Stimulated activated naive CD8-positive, alpha-beta T cell treated with anti-CD3 and anti-CD28 coated beads, Interleukin-15, amount 100 ng/mL, for 72 hours (primary cell): ENCODE data around the gene EGFR.

Source experiments
- ATAC-seq: fragments of 150-1000 bp; cut with Tn5 transposase; 2 replicates; pipeline ENCODE4 v1.10.0; 2021; ENCODE audit warnings: mild to moderate bottlenecking, moderate library complexity
- DNase-seq, 2 donors: peaks; one replicate each; pipeline ENCODE4 v3.0.0; 2021 to 2022
- H3K27ac Mint-ChIP-seq, 2 donors: one replicate each; pipeline ENCODE4 v1.8.0; 2022; ENCODE audit warnings: mild to moderate bottlenecking in 2 of 2, mixed read lengths in 2 of 2, moderate library complexity in 2 of 2
- H3K27me3 Mint-ChIP-seq: one replicate; pipeline ENCODE4 v1.8.0; 2022; ENCODE audit warnings: mixed read lengths
- H3K4me1 Mint-ChIP-seq: one replicate; pipeline ENCODE4 v1.8.0; 2022; ENCODE audit warnings: mild to moderate bottlenecking, mixed read lengths
- H3K4me3 Mint-ChIP-seq, 2 donors: one replicate each; pipeline ENCODE4 v1.8.0; 2022; ENCODE audit warnings: mild to moderate bottlenecking in 2 of 2, mixed read lengths in 2 of 2, moderate library complexity in 1 of 2
- H3K9me3 Mint-ChIP-seq, 2 donors: one replicate each; pipeline ENCODE4 v1.8.0; 2022; ENCODE audit warnings: mixed read lengths in 2 of 2

The EGFR gene

DNA sequence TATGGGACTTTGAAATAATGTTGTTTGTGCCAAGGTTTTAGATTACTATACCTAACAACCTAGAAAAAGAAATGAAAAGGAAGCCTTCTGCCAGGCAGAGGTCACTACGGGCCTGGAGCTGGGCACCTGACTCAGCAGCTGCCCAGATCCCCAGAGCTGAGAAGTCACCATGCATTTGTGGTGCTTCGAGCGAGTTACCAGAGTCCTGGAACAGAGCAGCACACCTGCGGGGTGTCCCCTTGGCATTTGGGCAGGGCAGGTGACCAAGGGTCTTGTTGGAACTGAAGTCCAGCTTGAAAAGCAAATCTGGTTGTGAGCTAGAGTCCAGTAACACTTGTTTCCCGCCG, 25.5 kb downstream of the EGFR start:
- H3K27ac Mint-ChIP-seq: no peak overlapping the region
- no peak for DNase-seq
- ATAC-seq: no peak
- H3K9me3 Mint-ChIP-seq: no peaks in the 10 kb centered on the region
- peaks cover 9% of the 10 kb centered on the region for H3K27me3 Mint-ChIP-seq
- H3K4me1 Mint-ChIP-seq: no peaks in the 10 kb centered on the region
- no peak overlapping the region for H3K4me3 Mint-ChIP-seq

GRCh38 chr7:55044791-55045190, 26.0 kb downstream of the EGFR start:
- Mint-ChIP-seq H3K4me1 (no peaks in the 10 kb centered on the region), H3K27ac (no peak overlapping the region), H3K27me3 (peaks cover 6% of the 10 kb centered on the region), H3K4me3 (no peak overlapping the region), H3K9me3 (no peaks in the 10 kb centered on the region)
- ATAC-seq: no peak
- DNase-seq: no peak

DNA sequence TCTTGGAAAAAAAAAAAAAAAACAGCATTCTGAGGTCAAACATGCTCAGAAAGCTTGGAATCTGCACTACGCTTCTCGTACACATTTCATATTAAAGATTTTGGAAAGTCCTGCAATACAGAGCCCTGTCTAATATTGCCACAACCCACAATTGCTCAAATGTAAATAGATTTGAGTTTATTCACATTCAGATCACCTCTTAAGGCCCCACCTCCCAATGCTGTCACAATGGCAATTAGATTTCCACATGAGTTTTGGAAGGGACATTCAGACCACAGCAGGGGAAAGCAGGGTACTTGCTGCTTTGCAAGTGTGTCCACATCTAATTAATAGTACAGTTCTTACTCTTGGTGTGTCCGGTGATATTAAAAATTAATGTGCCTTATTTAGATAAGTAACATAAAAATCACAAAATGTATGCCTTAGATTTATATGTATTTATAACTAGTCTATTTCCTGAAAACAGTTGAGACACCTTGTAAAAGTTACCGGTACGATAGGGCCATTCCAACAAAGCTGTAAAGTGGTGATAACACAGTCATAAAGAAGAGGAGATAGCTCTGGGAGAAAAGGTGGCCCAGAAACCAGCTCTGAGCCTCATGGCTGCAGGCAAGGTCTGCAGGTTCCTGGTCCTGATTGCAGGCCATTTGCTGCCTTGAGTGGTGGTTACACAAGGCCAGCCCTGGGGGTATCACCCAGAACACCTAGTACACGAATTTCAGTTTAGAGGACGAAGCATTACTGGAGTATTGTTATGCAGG, 27.9 kb downstream of the EGFR start:
- Mint-ChIP-seq H3K27ac (no peak overlapping the region), H3K4me1 (no peaks in the 10 kb centered on the region), H3K9me3 (no peaks in the 10 kb centered on the region), H3K4me3 (no peak overlapping the region), H3K27me3 (peaks cover 14% of the 10 kb centered on the region)
- no peak for DNase-seq
- no peak for ATAC-seq

- no peak overlapping the region for H3K27ac Mint-ChIP-seq
- ATAC-seq: no peak
- DNase-seq: no peak
- H3K9me3 Mint-ChIP-seq: no peaks in the 10 kb centered on the region
- peaks cover 25% of the 10 kb centered on the region for H3K27me3 Mint-ChIP-seq
- H3K4me3 Mint-ChIP-seq: no peak overlapping the region
- no peaks in the 10 kb centered on the region for H3K4me1 Mint-ChIP-seq
Measured at GRCh38 chr7:55048221-55048859, 29.5 kb downstream of the EGFR start.

- ATAC-seq (no peak), DNase-seq (no peak)
- Mint-ChIP-seq H3K9me3 (no peaks in the 10 kb centered on the region), H3K27me3 (peaks cover 33% of the 10 kb centered on the region), H3K4me1 (no peaks in the 10 kb centered on the region), H3K27ac (no peak overlapping the region), H3K4me3 (no peak overlapping the region)
Measured at GRCh38 chr7:55050281-55050680, 31.5 kb downstream of the EGFR start.

DNA sequence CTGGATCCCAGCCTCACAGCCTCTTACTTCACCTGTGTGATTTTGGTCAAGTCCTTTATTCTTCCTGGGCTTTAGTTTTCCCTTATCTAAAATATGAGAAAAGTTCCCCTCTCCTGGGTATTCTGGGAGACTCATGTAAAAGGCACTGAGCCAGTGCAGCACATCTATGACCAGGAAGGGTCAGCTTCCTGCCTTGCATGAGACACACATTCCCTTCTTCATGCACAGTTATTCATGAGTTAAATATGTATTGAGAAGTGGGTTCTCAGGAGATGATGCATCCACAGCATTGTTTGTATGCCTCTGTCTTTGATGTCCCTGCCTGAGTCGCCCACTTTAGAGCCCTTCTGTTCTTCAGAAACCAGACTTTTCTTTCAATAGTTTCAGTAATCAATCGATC, 33.3 kb downstream of the EGFR start:
- Mint-ChIP-seq H3K27me3 (peaks cover 40% of the 10 kb centered on the region), H3K27ac (peak overlapping the region in 1 of 2 donors; percentile 64), H3K4me1 (no peaks in the 10 kb centered on the region), H3K9me3 (no peaks in the 10 kb centered on the region), H3K4me3 (no peak overlapping the region)
- ATAC-seq: no peak
- no peak for DNase-seq

GRCh38 chr7:55052741-55053427, 34.1 kb downstream of the EGFR start:
- H3K27me3 Mint-ChIP-seq: peaks cover 41% of the 10 kb centered on the region
- no peaks in the 10 kb centered on the region for H3K9me3 Mint-ChIP-seq
- no peaks in the 10 kb centered on the region for H3K4me1 Mint-ChIP-seq
- H3K4me3 Mint-ChIP-seq: no peak overlapping the region
- H3K27ac Mint-ChIP-seq: no peak overlapping the region
- DNase-seq (no peak), ATAC-seq (no peak)

- no peaks in the 10 kb centered on the region for H3K9me3 Mint-ChIP-seq
- no peaks in the 10 kb centered on the region for H3K4me1 Mint-ChIP-seq
- ATAC-seq: no peak
- peaks cover 41% of the 10 kb centered on the region for H3K27me3 Mint-ChIP-seq
- H3K4me3 Mint-ChIP-seq: no peak overlapping the region
- no peak overlapping the region for H3K27ac Mint-ChIP-seq
- no peak for DNase-seq
Measured at GRCh38 chr7:55053651-55054571, 35.1 kb downstream of the EGFR start.

GRCh38 chr7:55054758-55055157, 35.9 kb downstream of the EGFR start:
- Mint-ChIP-seq H3K27ac (no peak overlapping the region), H3K4me3 (no peak overlapping the region), H3K4me1 (no peaks in the 10 kb centered on the region), H3K9me3 (no peaks in the 10 kb centered on the region), H3K27me3 (peaks cover 40% of the 10 kb centered on the region)
- no peak for ATAC-seq
- DNase-seq: no peak

DNA sequence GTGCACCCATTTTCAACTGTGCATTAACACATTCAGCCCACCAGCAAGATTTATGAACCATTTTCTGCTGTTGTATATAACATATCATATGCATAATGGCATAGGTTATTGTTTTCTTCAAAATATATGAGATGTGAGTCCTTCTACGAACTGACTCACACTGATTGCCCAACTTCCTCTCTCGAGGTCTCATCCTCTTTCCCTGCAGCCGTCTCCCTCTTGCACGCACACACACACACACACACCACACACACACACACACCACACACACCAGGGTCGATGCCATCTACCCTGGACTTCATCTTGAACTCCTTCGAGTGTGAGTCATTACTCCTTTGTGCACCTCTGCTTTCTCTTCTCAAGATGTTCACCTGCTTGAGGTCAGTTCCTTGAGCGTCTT, 36.7 kb downstream of the EGFR start:
- DNase-seq (no peak), ATAC-seq (no peak)
- Mint-ChIP-seq H3K27ac (no peak overlapping the region), H3K27me3 (peaks cover 32% of the 10 kb centered on the region), H3K4me1 (no peaks in the 10 kb centered on the region), H3K9me3 (no peaks in the 10 kb centered on the region), H3K4me3 (no peak overlapping the region)

GRCh38 chr7:55056068-55056467, 37.3 kb downstream of the EGFR start:
- ATAC-seq: no peak
- no peaks in the 10 kb centered on the region for H3K4me1 Mint-ChIP-seq
- no peaks in the 10 kb centered on the region for H3K9me3 Mint-ChIP-seq
- DNase-seq: no peak
- no peak overlapping the region for H3K4me3 Mint-ChIP-seq
- no peak overlapping the region for H3K27ac Mint-ChIP-seq
- H3K27me3 Mint-ChIP-seq: peaks cover 27% of the 10 kb centered on the region

- ATAC-seq (no peak), DNase-seq (no peak)
- Mint-ChIP-seq H3K4me1 (no peaks in the 10 kb centered on the region), H3K27me3 (peaks cover 26% of the 10 kb centered on the region), H3K4me3 (no peak overlapping the region), H3K27ac (no peak overlapping the region), H3K9me3 (no peaks in the 10 kb centered on the region)
Measured at GRCh38 chr7:55056577-55057480, 38.0 kb downstream of the EGFR start.

DNA sequence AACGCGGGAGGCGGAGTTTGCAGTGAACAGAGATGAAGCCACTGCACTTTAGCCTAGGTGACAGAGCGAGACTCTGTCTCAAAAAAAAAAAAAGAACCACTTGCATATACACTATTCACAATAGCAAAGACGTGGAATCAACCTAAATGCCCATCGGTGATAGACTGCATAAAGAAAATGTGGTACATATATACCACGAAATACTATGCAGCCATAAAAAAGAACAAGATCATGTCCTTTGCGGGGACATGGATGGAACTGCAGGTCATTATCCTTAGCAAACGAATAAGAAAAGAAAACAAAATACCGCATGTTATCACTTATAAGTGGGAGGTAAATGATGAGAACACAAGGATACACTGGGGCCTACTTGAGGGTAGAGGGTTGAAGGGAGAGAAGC, 39.5 kb downstream of the EGFR start:
- Mint-ChIP-seq H3K27ac (no peak overlapping the region), H3K9me3 (no peaks in the 10 kb centered on the region), H3K4me3 (no peak overlapping the region), H3K4me1 (no peaks in the 10 kb centered on the region), H3K27me3 (peaks cover 26% of the 10 kb centered on the region)
- ATAC-seq: no peak
- DNase-seq: no peak

DNA sequence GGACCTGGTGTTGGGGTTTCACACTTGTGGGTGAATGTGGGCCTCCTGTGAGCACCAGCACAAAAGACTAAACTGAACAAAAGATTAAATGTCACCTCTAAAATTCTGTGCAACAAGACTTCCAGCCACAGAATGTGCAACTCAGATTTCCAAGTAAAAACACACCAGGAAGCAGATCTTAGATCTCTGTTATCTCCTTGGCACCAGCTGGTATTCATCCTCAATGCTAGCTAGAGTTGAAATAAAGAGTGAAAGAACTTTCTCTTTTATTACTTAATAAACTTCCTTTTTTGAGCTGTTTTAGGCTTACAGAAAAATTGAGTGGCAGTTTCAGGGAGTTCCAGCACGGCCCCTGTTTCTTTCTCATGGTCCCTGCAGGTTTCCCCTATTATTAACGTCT, 40.2 kb downstream of the EGFR start:
- no peaks in the 10 kb centered on the region for H3K9me3 Mint-ChIP-seq
- no peaks in the 10 kb centered on the region for H3K4me1 Mint-ChIP-seq
- H3K4me3 Mint-ChIP-seq: no peak overlapping the region
- DNase-seq (no peak), ATAC-seq (no peak)
- no peak overlapping the region for H3K27ac Mint-ChIP-seq
- peaks cover 31% of the 10 kb centered on the region for H3K27me3 Mint-ChIP-seq

GRCh38 chr7:55060085-55060484, 41.3 kb downstream of the EGFR start:
- H3K9me3 Mint-ChIP-seq: no peaks in the 10 kb centered on the region
- H3K27me3 Mint-ChIP-seq: peaks cover 33% of the 10 kb centered on the region

More at GRCh38 chr7:55060085-55060484, 41.3 kb downstream of the EGFR start:
- Mint-ChIP-seq H3K27ac (no peak overlapping the region), H3K4me1 (no peaks in the 10 kb centered on the region), H3K4me3 (no peak overlapping the region)
- DNase-seq (no peak), ATAC-seq (no peak)
